GM18867 (cell line): ENCODE results near the gene RAB40B.

ENCODE experiments used
- ATAC-seq: cut with Tn5 transposase; IDR thresholded peaks from one replicate; pipeline ENCODE4 v1.9.1; 2021; ENCODE audit warnings: mild to moderate bottlenecking, moderate library complexity; ENCODE audit not compliant: unreplicated experiment

RAB40B gene

GRCh38 chr17:82627405-82627804, 71.1 kb downstream of the RAB40B start:
- no peak for ATAC-seq

GRCh38 chr17:82623707-82624106, 74.8 kb downstream of the RAB40B start:
- ATAC-seq = no peak

- no peak for ATAC-seq
These were observed 78.9 kb downstream of the RAB40B start for GRCh38 chr17:82619641-82620040.

- ATAC-seq = no peak
These were observed 79.3 kb downstream of the RAB40B start for GRCh38 chr17:82619211-82619610.

- ATAC-seq = no peak
These were observed 82.3 kb downstream of the RAB40B start for GRCh38 chr17:82616021-82616711.

GRCh38 chr17:82615084-82616020, 83.1 kb downstream of the RAB40B start:
- no peak for ATAC-seq

GRCh38 chr17:82614095-82614631, 84.3 kb downstream of the RAB40B start:
- no peak for ATAC-seq

GRCh38 chr17:82613283-82614094, 85.0 kb downstream of the RAB40B start:
- ATAC-seq = no peak

- no peak for ATAC-seq
These were observed 87.1 kb downstream of the RAB40B start for GRCh38 chr17:82611140-82612058.

GRCh38 chr17:82609655-82610054, 88.8 kb downstream of the RAB40B start:
- no peak for ATAC-seq

GRCh38 chr17:82608816-82609215, 89.7 kb downstream of the RAB40B start:
- ATAC-seq = no peak

GRCh38 chr17:82605939-82606600, 92.4 kb downstream of the RAB40B start:
- ATAC-seq = no peak
